PC-3 (cell line): ENCODE results near the gene ZMAT2.

Experiments used
- CTCF ChIP-seq: fragments of 300-600 bp; sonication (generic); conservative IDR thresholded peaks from 2 replicates; pipeline ENCODE4 v1.5.1; 2017; ENCODE audit warnings: antibody characterized with exemption, low read depth, mild to moderate bottlenecking, low read length
- EZH2 ChIP-seq: fragments of 300-600 bp; sonication (generic); IDR thresholded peaks from one replicate; pipeline ENCODE4 v1.6.1; 2017; ENCODE audit warnings: antibody characterized with exemption, mild to moderate bottlenecking, low read length; ENCODE audit not compliant: unreplicated experiment

DNA sequence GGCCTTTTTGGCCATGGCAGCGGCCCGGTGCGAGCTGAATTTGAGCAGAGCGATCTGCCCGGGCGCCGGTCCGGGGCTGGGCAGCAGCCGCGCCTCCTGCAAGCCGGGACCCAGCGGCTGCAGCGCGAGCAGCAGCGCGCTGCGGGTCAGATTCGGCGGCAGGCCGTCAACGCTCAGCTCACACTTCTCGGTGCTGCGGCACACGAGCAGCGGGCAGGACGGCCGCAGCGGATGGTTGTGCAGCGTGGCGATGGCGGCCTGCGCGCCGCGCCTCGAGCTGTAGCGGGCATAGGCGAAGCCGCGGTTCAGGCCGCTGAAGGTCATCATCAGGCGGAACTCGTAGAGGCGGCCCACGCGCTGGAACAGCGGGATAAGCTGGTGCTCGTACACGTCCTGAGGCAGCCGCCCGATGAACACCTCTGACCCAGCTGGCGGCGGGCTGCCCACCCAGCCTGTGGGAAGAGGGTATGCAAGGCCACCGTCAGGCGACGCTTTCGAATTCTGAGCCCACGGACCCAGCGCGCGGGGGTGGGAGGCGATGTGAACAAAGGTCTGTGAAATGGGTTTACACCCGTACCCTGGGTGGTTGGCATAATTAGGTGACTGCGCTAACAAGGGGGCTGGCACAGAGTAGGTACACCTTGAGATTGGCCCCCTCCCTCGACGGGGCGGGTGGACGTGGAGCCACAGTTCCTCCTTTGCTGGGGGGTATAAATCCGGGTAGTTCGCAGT, 27.6 kb upstream of the ZMAT2 start:
- TF ChIP-seq CTCF (no peak), EZH2 (no peak)
